Stomach (tissue), 9 donors: ENCODE data around the gene AGPAT4. TPM values are rescaled to one million over a fixed set of nuclear protein-coding genes. Genes with fewer than 3 reads are reported as not detected.
"Not testable (repeated sequence)": the region's sequence is repeated elsewhere in the genome, so short reads cannot be mapped to it uniquely, and the experiment has no call there.

ENCODE experiments used
- DNase-seq, 2 donors: peaks; one replicate each; pipeline versions ENCODE4 v3.0.0 to v3.0.0-alpha.2; 2013 to 2019
- H3K27ac ChIP-seq, 5 donors: fragments of 200-600 bp in 4 of 5; sonication (generic) in 4 of 5; one replicate each; pipeline ENCODE4 v1.5.1; 2013 to 2019; ENCODE audit warnings: mild to moderate bottlenecking in 1 of 5, moderate library complexity in 1 of 5
- H3K27me3 ChIP-seq, 3 donors: fragments of 200-600 bp; sonication (generic); one replicate each; pipeline ENCODE4 v1.5.1; 2017 to 2019; ENCODE audit warnings: mixed run types in 1 of 3
- H3K36me3 ChIP-seq, 4 donors: fragments of 200-600 bp; sonication (generic); 1 replicate in 3 of 4; 2 replicates in 1 of 4; pipeline ENCODE4 v1.5.1; 2016 to 2019
- H3K4me1 ChIP-seq, 4 donors: fragments of 200-600 bp; sonication (generic); one replicate each; pipeline ENCODE4 v1.5.1; 2016 to 2019
- H3K4me3 ChIP-seq, 4 donors: fragments of 200-600 bp; sonication (generic) in 3 of 4; one replicate each; pipeline ENCODE4 v1.5.1; 2016 to 2019; ENCODE audit warnings: mild to moderate bottlenecking in 1 of 4
- H3K9me3 ChIP-seq, 4 donors: fragments of 200-600 bp; sonication (generic); one replicate each; pipeline ENCODE4 v1.5.1; 2016 to 2019
- EP300 ChIP-seq: sonication (generic); formaldehyde crosslinking; IDR thresholded peaks from one replicate; pipeline ENCODE4 v1.6.1; 2017; ENCODE audit warnings: antibody characterized with exemption
- POLR2A ChIP-seq, 4 donors: fragments of 450-650 bp; IDR thresholded peaks; one replicate each; pipeline ENCODE4 v1.6.1; 2016; ENCODE audit warnings: antibody characterized with exemption in 4 of 4, control low read depth in 2 of 4, mild to moderate bottlenecking in 1 of 4, moderate library complexity in 1 of 4
- POLR2AphosphoS5 ChIP-seq, 3 donors: sonication (generic); formaldehyde crosslinking; IDR thresholded peaks; one replicate each; pipeline ENCODE4 v1.6.1; 2016; ENCODE audit warnings: antibody characterized with exemption in 3 of 3
- WGBS, 5 donors: extraction: QIAGEN DNeasy Blood & Tissue Kit in 3 of 5; methylation state at CpG; one replicate each; pipeline versions ENCODE4 v1.1.5 to v1.1.7; 2013 to 2018; 5-methylcytosine and 5-hydroxymethylcytosine counted together
- intact Hi-C: fragments of 100-400 bp; cut with DNase I; formaldehyde crosslinking; loops from one replicate; pipeline ENCODE4 v1.15.1; 2023; ENCODE audit warnings: low total_unique reads
- polyA plus RNA-seq, 3 donors: library from polyadenylated mRNA; stranded (reverse); fragments of 200-250 nt; gene quantifications; one replicate each; pipeline ENCODE4 v1.2.3, GENCODE V29; 2013
- total RNA-seq, 5 donors: library from RNA; depleted of rRNA; stranded (reverse); fragments of >200 nt; gene quantifications; one replicate each; pipeline versions ENCODE4 v1.1.0 to v1.2.3, GENCODE V29; 2014 to 2016
- TF ChIP-seq, protein P1 (sequence below), 7 experiments: fragments of 450-650 bp in 4 of 7; fragments of 200-600 bp in 3 of 7; sonication (generic) in 3 of 7; IDR thresholded peaks; one replicate each; pipeline ENCODE4 v1.5.1; 2016 to 2019; ENCODE audit warnings: antibody characterized with exemption in 7 of 7, control low read depth in 2 of 7, mild to moderate bottlenecking in 1 of 7
- donor health status: healthy with polysubstance abuse.
- donor health status: Bipolar disorder and iron deficiency.
- donor health status: healthy.

The AGPAT4 gene
- total and polyA plus RNA-seq, 8 donors, result 0.46 to 15.8 (median 1.0) TPM

DNA sequence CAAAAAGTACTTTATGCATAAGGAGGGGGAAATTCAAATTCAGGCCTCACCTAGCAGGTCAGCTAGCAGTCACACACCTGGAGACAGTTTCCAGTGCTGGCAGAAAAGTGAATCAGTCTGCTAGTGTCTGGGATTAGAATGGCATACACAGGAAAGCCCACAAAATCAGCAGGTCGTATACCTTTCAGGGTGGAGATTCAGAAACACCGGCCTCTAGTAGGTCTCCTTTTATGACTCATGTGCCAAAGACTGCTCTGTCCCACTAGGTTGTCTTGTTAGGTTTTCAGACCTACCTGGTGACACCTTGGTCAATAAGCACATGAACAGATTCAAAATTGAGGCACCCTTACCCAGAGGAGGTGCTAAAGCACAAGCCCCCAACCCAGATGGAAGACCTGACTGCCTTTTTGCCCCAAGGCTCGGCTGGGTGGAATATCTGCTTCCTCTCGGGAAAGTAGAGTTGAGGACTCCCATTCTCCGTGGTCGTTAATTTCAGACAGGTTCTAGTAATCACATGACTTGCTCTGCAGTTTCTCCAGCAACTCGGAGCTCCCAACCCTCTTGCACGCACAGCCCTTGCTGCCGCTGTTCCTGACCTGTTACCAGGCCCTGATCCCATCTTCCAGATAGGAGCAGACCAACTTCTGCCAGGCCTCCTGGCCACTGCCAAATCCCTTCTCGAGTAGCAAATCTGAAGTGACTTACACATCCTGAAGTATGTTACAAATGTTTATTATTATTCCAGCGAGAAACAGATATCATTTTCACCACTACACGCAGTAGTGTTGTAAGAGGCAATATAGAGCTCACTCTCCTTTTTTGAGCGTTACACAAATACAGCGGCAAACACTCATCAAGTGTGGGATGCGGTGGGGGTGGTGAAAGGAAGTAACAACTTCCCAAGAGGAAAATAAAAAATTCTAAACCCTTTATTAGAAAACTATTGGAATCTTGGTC lies 46.6 kb downstream of the AGPAT4 start:
- no peak for DNase-seq
- Histone ChIP-seq H3K4me1 (peaks cover 13 to 45% (median 28%) of the 10 kb centered on the region in 4 donors), H3K27ac (peak overlapping the region in 1 of 5 donors; percentile 73), H3K9me3 (no peaks in the 10 kb centered on the region), H3K4me3 (no peak overlapping the region), H3K27me3 (no peaks in the 10 kb centered on the region), H3K36me3 (no peaks in the 10 kb centered on the region)
- intact Hi-C loops, result no loop called here
- WGBS, 5 donors, result 89 to 91% (median 90%) methylated on average over 15 of the region's 15 CpGs
- TF ChIP-seq POLR2A (IDR thresholded peaks at IDR 0.05), result no peak
- TF ChIP-seq POLR2AphosphoS5 (IDR thresholded peaks at IDR 0.05), result no peak

DNA sequence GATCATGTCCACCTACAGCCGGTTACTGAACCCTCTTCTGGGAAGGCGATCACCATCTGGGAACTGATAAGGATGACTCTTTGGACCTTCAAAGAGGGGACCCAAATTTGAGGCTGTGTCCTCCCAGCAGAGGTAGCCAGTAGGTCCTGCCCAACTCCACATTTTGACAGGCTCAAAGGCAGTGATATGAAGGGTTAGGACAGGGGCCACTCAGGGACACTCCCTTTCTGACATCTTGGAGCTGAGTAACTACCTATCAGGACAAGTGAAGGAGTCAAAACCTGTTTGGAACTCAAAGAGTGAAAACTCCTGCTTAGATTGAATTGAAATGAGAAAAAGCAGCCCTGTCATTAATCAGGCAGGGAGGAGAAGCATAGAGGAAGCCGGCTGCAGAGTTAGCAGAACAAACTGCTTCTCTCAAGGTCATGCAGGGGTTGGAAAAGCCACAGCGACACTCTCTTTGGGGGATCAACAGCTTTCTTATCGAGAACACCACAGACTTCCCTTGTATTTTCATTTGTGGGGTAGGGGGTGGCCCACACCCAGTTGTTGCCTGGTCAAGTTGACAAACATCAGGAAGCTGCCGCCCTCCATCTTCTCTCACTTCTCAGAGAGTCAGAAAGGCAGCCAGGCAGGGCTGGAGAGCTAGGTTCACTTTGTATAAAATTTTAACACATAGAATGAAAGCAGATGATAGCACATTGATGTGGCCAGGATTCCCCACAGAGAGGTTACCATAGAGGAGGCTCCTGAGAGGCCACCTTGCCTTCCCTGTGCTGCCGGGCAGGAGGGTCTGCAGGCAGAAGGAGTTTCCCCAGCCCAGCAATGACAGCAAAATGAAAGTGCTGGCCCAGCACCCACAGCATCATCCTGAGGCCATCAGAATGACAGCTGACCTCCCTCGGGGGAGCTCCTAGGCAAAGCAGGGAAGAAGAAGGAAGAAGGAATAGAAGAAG lies 47.6 kb downstream of the AGPAT4 start:
- Histone ChIP-seq H3K27me3 (no peaks in the 10 kb centered on the region), H3K4me3 (no peak overlapping the region), H3K36me3 (no peaks in the 10 kb centered on the region), H3K9me3 (no peaks in the 10 kb centered on the region), H3K27ac (peak overlapping the region in 1 of 5 donors; percentile 4), H3K4me1 (peaks cover 13 to 45% (median 28%) of the 10 kb centered on the region in 4 donors)
- peak in 1 of 2 donors; percentile 62 for DNase-seq
- intact Hi-C loops, result no loop called here
- TF ChIP-seq, protein P1, sequence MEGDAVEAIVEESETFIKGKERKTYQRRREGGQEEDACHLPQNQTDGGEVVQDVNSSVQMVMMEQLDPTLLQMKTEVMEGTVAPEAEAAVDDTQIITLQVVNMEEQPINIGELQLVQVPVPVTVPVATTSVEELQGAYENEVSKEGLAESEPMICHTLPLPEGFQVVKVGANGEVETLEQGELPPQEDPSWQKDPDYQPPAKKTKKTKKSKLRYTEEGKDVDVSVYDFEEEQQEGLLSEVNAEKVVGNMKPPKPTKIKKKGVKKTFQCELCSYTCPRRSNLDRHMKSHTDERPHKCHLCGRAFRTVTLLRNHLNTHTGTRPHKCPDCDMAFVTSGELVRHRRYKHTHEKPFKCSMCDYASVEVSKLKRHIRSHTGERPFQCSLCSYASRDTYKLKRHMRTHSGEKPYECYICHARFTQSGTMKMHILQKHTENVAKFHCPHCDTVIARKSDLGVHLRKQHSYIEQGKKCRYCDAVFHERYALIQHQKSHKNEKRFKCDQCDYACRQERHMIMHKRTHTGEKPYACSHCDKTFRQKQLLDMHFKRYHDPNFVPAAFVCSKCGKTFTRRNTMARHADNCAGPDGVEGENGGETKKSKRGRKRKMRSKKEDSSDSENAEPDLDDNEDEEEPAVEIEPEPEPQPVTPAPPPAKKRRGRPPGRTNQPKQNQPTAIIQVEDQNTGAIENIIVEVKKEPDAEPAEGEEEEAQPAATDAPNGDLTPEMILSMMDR (IDR thresholded peaks at IDR 0.05), result no peak
- TF ChIP-seq POLR2AphosphoS5 (IDR thresholded peaks at IDR 0.05), result no peak
- TF ChIP-seq POLR2A (IDR thresholded peaks at IDR 0.05), result no peak
- no peak for TF ChIP-seq EP300
- 53 to 75% (median 66%) methylated on average over 8 of the region's 8 CpGs for WGBS, 5 donors

DNA sequence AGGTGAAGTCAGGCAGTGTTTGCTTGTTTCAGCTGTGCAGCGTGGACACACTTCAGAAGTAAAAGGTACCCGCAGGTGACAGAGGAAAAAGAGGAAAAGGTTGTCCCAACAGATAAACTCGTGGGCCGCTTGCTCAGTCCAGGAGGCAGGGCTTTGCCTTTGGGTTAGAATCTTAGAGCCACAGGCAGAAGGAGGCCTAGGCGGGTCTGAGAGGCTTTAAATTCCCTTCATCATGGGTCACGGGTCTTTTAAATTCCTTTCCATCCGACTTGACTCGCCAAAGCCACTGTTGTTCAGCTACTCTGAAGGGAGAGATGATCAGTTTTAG lies 48.2 kb downstream of the AGPAT4 start:
- Histone ChIP-seq H3K27ac (no peak overlapping the region), H3K4me3 (no peak overlapping the region), H3K9me3 (no peaks in the 10 kb centered on the region), H3K27me3 (no peaks in the 10 kb centered on the region), H3K36me3 (no peaks in the 10 kb centered on the region), H3K4me1 (peaks cover 13 to 45% (median 28%) of the 10 kb centered on the region in 4 donors)
- intact Hi-C loops, result no loop called here
- DNase-seq, result no peak
- TF ChIP-seq POLR2AphosphoS5 (IDR thresholded peaks at IDR 0.05), result no peak
- TF ChIP-seq, protein P1 (IDR thresholded peaks at IDR 0.05), result no peak
- no peak for TF ChIP-seq EP300
- no peak for TF ChIP-seq POLR2A (IDR thresholded peaks at IDR 0.05)
- 75 to 91% (median 83%) methylated on average over 8 of the region's 8 CpGs for WGBS, 5 donors

DNA sequence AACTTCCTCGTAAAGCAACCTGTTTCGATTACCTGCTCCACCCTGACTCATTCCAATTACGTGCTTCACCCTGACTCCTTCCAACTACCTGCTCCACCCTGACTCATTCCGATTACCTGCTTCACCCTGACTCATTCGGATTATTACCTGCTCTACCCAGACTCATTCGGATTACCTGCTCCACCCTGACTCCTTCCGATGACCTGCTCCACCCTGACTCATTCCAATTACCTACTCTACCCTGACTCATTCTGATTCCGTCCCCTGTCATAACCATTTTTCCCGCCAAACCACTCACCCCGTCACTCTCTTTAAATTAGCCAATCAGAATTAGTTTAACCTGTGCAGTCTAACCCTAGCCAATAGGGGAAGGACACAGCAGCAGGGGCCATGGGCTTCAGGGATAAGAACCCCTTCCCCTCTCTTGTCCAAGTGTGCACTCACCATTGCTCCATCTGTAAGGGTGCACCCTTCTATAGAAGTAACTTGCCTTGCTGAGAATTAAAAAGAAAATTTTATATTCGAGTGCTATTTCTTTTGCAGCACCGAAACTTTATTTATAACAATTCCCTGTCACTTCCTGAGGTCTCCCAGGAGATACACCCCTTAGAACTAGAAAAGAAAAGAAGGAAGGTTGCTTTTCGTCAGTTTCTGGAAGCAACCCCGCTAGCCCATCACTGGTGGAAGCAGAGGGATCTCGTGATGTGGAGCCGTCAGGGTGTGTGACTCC lies 48.7 kb downstream of the AGPAT4 start:
- intact Hi-C loops, H3K9me3 ChIP-seq, H3K27ac ChIP-seq, DNase-seq, H3K27me3 ChIP-seq, H3K36me3 ChIP-seq, H3K4me3 ChIP-seq: not testable (repeated sequence)
- H3K4me1 ChIP-seq, result peaks cover 13 to 45% (median 28%) of the 10 kb centered on the region in 4 donors
- 86 to 94% (median 92%) methylated on average over 16 of the region's 16 CpGs for WGBS, 5 donors

DNA sequence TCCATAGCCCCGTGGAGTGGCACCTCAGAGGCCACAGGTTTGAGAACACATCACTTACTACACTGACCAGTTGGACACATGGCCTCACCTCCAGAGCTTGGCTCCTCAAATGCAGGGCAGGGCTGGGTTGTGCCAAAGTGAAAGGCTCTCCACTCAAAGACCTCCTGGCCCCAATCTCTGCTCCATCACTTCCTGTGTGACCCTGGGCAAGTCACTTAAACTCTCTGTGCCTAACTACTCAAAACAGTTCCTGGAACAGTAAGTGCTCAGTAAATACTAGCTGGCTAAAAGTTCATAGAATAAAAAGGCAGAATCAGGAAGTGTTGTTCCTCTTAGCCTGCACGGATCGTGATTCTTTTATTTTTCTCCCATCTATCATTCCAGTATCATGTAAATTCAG lies 50.2 kb downstream of the AGPAT4 start:
- no peak for DNase-seq
- H3K4me3 ChIP-seq, result no peak overlapping the region
- peaks cover 1 to 32% (median 16%) of the 10 kb centered on the region in 4 donors for H3K4me1 ChIP-seq
- H3K27ac ChIP-seq, result no peak overlapping the region
- TF ChIP-seq POLR2AphosphoS5 (IDR thresholded peaks at IDR 0.05), result no peak
- 68 to 89% (median 79%) methylated on average over 3 of the region's 3 CpGs for WGBS, 5 donors
- H3K36me3 ChIP-seq, result no peaks in the 10 kb centered on the region
- no peaks in the 10 kb centered on the region for H3K27me3 ChIP-seq
- intact Hi-C loops, result no loop called here
- H3K9me3 ChIP-seq, result no peaks in the 10 kb centered on the region
